SIG-M5 treated with dmso at 0.1 percent for 504 hours (cell line): ENCODE measurements around the gene COL27A1.
"Not testable (repeated sequence)": the region's sequence is repeated elsewhere in the genome, so short reads cannot be mapped to it uniquely, and the experiment has no call there.

Experiments
- DNase-seq: peaks from one replicate; lab custom pipeline; 2025; ENCODE audit not compliant: unreplicated experiment; lab: John Stamatoyannopoulos, UW

COL27A1 gene

DNA sequence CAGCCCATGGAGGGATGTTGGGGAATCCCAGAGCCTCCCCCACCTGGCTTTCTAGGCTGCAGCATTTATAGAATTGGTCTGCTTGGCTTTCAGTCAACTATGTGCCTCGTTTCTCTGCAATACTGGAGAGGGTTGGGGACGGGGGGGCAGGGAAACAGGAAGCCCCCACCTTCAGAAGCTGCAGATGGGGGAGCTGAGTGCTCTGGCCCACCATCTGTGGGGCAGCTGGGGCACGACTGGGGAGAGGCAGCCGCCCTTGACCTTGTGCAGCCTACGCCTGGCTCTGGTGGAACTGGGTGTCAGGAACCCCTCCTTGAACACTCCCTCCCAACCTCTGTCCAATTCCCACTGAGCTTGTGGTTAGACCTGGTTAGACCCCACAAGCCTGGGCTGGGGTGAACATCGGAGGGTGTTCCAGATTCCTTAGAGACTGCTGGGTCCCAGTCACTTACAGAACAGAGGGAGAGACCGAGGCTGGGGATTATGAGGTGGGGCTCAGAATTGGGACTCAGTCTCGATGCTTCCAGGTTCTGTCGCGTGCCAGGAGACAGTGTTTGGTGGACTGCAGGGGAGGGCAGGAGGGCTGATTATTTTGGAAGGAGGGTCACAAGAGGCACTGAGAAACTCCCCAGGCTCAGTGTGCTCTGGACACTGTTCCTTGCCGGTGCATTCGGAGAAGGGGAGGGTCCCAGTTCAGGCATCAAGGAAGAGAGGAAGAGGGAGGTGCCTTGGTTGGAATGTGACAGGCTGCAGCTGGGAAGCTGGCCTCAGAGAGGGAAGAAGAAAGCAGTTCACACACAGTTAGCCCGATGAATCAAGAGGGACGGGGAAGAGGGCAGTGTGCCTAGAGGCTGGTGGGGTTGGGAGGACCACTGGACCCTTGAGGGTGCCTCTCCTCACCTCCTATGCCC lies 25.6 kb downstream of the COL27A1 start:
- no peak for DNase-seq

DNA sequence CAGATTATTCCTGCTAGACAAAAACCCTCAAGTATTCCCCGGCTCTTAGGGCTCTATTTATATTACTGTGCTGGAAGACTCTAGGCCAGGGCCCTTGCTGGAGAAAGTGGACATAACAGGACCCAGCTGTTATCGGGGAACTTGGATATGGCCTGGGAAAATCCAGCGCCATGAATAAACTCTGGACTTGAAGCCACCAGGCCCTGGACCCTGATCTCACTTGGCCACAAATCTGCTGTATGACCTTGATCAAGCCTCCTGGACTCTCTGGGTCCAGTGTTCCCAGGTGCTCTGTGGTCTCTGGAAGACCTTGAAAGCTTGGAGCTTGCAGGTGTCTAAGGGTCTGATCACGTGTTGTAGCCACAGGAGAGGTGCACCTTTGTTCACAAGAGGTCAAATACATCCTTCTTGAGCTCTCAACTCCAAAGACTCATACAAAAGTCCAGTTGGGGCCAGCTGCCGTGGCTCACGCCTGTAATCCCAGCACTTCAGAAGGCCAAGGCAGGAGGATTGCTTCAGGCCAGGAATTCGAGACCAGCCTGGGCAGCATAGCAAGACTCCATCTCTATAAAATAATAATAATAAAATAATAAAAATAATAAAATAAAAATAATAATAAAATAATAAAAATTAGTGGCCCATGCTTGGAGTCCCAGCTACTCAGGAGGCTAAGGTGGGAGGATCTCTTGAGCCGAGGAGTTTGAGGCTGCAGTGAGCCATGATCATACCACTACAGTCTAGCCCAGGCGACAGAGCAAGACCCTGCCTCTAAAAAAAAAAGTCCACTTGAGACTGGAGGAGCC lies 26.5 kb downstream of the COL27A1 start:
- no peak for DNase-seq

- no peak for DNase-seq
Observed at GRCh38 chr9:114183006-114183405, 27.7 kb downstream of the COL27A1 start.

- no peak for DNase-seq
Observed at GRCh38 chr9:114184071-114184470, 28.7 kb downstream of the COL27A1 start.

- no peak for DNase-seq
Observed at GRCh38 chr9:114184866-114185265, 29.5 kb downstream of the COL27A1 start.

GRCh38 chr9:114185570-114186490 lies 30.5 kb downstream of the COL27A1 start:
- no peak for DNase-seq

GRCh38 chr9:114186605-114187289 lies 31.4 kb downstream of the COL27A1 start:
- DNase-seq: no peak

DNA sequence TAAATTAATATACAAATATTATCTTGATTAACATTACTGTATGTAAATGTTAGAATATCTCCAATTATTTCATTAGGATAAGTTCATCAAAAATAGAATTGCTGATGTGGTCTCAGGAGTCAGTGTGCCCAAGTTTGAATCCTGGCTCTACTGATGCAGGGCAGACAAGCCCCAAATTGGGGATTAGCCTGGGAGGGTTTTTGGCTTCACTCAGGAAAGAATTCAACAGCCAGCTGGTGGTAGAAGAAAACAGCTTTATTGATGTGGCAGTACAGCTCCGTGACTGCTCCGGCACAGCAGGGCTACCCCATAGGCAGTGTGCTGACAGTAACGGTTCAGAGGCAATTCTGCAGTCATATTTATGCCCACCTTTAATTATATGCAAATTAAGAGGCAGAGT lies 32.5 kb downstream of the COL27A1 start:
- DNase-seq: no peak

- no peak for DNase-seq
Observed at GRCh38 chr9:114189823-114190562, 34.7 kb downstream of the COL27A1 start.

DNA sequence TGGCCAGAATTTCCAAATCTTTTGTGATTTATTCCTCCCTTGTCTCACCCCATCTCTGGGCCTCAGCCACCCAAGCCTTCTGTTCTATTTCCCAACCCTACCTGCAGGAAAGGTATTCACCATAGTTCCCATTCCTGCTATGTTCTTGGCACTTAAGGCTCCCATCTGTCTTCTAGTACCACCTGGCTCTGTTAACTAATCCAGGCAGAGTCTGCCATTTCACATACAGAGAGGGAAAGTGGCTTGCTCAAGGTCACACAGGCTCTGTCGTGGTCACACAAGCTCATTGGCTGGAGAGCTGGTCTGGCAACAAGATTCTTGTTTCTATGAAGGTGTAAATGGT lies 35.2 kb downstream of the COL27A1 start:
- DNase-seq: no peak

DNA sequence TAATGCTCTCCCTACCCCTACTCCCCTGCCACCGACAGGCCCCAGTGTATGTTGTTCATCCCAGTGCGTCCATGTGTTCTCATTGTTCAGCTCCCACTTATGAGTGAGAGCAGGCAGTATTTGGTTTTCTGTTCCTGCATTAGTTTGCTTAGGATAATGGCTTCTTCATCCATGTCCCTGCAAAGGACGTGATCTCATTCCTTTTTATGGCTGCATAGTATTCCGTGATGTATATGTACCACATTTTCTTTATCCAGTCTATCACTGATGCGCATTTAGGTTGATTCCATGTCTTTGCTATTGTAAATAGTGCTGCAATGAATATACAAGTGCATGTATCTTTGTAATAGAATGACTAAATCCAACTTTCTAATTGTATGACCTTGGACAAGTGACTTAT lies 36.1 kb downstream of the COL27A1 start:
- DNase-seq: not testable (repeated sequence)

GRCh38 chr9:114192539-114192938 lies 37.2 kb downstream of the COL27A1 start:
- DNase-seq: no peak

DNA sequence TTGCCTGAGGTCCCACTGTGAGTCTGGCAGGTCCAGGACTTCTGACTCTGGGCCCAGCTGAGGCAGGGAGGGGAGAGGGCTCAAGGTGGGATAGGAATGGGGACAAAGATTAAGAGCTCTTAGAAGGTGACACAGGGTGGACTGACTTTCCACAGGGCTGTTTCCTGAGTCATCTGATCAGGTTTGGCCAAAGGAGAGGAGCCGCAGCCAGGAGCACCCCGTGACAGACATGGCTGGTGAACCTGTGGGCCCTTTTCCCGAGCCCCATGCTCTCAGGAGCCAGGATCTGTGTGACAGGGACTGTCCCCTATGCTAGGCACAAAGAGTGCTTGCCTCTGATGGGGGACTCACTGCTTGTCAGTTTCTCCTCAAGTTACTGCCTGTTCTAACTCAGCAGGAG lies 37.8 kb downstream of the COL27A1 start:
- DNase-seq: no peak

GRCh38 chr9:114196117-114196516 lies 40.8 kb downstream of the COL27A1 start:
- DNase-seq: no peak

DNA sequence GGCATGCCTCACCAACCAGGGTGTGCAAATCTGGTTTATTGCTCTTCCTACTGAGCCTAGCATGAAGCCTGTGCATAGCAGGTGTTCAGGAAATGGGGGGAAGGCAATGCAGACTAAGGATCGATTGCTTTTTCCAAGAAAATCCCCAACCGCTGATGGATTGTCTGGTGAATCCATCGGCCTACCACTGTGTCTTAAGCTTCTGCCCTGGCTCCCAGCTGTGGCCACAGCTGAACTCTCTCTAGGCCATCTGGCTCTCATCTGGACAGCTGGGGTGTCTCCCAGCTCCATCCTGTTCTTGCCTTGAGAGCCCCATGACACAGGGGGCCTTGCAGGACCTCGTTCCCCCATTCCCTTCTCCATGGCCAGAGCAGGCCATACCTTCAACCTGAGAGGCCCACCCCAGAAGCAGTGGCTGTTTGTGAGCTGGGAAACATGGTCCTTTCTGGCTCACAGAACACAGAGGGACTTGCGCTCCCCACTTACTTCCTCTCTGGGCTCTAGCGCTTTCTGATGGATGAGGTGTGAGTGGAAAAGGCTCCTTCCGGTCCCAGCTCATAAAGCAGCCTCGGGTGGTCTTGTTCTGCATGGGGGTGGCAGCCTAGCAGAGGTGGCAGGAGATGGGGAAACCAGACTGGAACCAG lies 41.8 kb downstream of the COL27A1 start:
- no peak for DNase-seq

GRCh38 chr9:114198249-114199040 lies 43.1 kb downstream of the COL27A1 start:
- no peak for DNase-seq

GRCh38 chr9:114200721-114201300 lies 45.5 kb downstream of the COL27A1 start:
- DNase-seq: no peak

DNA sequence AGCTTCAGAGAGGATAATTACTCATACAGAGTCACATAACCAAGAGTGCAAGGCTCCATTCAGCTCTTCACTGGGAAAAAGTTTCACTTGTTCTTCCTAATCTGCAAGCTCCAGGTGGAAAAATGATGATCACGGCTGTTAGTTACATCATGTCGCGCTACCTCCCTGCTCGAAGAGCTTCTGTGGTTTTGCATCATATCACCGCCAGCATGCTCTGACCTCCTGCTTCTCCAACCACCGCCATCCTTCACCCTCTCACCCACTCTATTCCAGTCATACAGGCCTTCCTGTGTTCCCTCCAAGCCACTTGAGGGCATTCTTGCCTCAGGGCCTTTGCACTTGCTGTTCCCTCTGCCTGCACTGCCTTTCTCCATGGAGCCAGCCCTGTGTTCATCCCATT lies 47.1 kb downstream of the COL27A1 start:
- DNase-seq: peak; percentile 67
